ENCODE results near the gene TRIM54.

- TF ChIP-seq, protein P1, sequence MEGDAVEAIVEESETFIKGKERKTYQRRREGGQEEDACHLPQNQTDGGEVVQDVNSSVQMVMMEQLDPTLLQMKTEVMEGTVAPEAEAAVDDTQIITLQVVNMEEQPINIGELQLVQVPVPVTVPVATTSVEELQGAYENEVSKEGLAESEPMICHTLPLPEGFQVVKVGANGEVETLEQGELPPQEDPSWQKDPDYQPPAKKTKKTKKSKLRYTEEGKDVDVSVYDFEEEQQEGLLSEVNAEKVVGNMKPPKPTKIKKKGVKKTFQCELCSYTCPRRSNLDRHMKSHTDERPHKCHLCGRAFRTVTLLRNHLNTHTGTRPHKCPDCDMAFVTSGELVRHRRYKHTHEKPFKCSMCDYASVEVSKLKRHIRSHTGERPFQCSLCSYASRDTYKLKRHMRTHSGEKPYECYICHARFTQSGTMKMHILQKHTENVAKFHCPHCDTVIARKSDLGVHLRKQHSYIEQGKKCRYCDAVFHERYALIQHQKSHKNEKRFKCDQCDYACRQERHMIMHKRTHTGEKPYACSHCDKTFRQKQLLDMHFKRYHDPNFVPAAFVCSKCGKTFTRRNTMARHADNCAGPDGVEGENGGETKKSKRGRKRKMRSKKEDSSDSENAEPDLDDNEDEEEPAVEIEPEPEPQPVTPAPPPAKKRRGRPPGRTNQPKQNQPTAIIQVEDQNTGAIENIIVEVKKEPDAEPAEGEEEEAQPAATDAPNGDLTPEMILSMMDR (IDR thresholded peaks at IDR 0.05), result no peak
- no peak for TF ChIP-seq POLR2A (IDR thresholded peaks at IDR 0.05)
- TF ChIP-seq EP300 (IDR thresholded peaks at IDR 0.05), result no peak
Observed at GRCh38 chr2:27297195-27297594, 15.0 kb downstream of the TRIM54 start.

Data from tibial nerve (tissue), 4 donors.